Measurements from ENCODE around the gene IL23R. TPM values are rescaled to one million over a fixed set of nuclear protein-coding genes. Genes with fewer than 3 reads are reported as not detected.

The IL23R gene
- total and polyA plus RNA-seq, 12 donors: 0.03 to 9.5 (median 1.9) TPM

GRCh38 chr1:67133177-67133576, 33.1 kb upstream of the IL23R start:
- intact Hi-C loops (cut with DNase I): no loop called here
- WGBS, 4 donors: 81 to 89% (median 83%) methylated on average over 2 of the region's 2 CpGs

DNA sequence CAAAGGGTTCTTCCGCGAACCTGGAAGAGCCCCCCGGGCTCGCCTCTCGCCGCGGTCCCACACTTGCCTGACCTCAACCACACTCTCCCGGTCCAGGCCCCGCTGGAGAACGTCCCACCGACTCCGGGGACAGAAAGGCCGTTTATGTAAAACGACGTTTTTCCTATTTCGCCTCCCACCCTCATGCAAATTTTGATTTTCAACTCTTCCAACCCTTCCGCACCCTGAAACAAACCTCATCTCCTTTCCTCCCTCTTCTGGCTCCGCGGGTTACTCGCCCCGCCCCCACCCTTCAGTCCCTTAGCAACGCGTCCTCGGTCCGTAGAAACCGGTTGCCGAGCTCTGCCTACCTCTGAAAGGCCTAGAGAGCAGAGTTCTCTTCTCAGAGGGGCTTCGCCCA, 31.6 kb upstream of the IL23R start, which contains the start of gene C1orf141:
C1orf141 (minus strand) TSS at position 276 of the 400 bp plus-strand sequence. CDS start 7,730 bp downstream, outside the sequence.
- Histone ChIP-seq H3K9me3 (replicated peaks in 1 of 3) (no peaks in the 10 kb centered on the region), H3K27ac (no peak within 1 kb of the TSS), H3K27me3 (no peaks in the 10 kb centered on the region), H3K36me3 (replicated peaks in 1 of 2) (no peaks in the 10 kb centered on the region), H3K4me1 (replicated peaks in 1 of 2) (peaks cover 8% of the 10 kb centered on the region in 2 donors), H3K4me3 (peak within 1 kb of the TSS in 1 of 4 donors; percentile 44)
- peak in 2 of 7 donors; percentile 19 to 21 for DNase-seq
- TF ChIP-seq POLR2A (IDR thresholded peaks at IDR 0.05): no peak
- no peak for TF ChIP-seq CTCF (IDR thresholded peaks at IDR 0.05)
- WGBS, 4 donors: 16 to 39% (median 19%) methylated on average over 27 to 28 of the region's 28 CpGs
- intact Hi-C loops (cut with DNase I): no loop called here

More at GRCh38 chr1:67133177-67133576, 33.1 kb upstream of the IL23R start:
- Histone ChIP-seq H3K9me3 (replicated peaks in 1 of 3) (no peaks in the 10 kb centered on the region), H3K4me3 (no peak overlapping the region), H3K27ac (no peak overlapping the region), H3K4me1 (replicated peaks in 1 of 2) (peaks cover 8% of the 10 kb centered on the region in 2 donors), H3K27me3 (no peaks in the 10 kb centered on the region), H3K36me3 (replicated peaks in 1 of 2) (no peaks in the 10 kb centered on the region)
- TF ChIP-seq CTCF (IDR thresholded peaks at IDR 0.05) (no peak), POLR2A (IDR thresholded peaks at IDR 0.05) (no peak)
- no peak for DNase-seq

GRCh38 chr1:67135354-67135753, 30.9 kb upstream of the IL23R start:
- no peak for TF ChIP-seq POLR2A (IDR thresholded peaks at IDR 0.05)
- TF ChIP-seq CTCF (IDR thresholded peaks at IDR 0.05): no peak
- Histone ChIP-seq H3K36me3 (replicated peaks in 1 of 2) (no peaks in the 10 kb centered on the region), H3K9me3 (replicated peaks in 1 of 3) (no peaks in the 10 kb centered on the region), H3K27ac (no peak overlapping the region), H3K27me3 (no peaks in the 10 kb centered on the region), H3K4me1 (replicated peaks in 1 of 2) (peaks cover 8% of the 10 kb centered on the region in 2 donors), H3K4me3 (no peak overlapping the region)
- intact Hi-C loops (cut with DNase I): no loop called here
- WGBS, 4 donors: 36 to 42% (median 39%) methylated on average over 2 of the region's 2 CpGs
- DNase-seq: no peak

- intact Hi-C loops (cut with DNase I): no loop called here
- WGBS, 4 donors: 68 to 87% (median 81%) methylated on average over 4 of the region's 4 CpGs
- H3K27ac ChIP-seq: no peak overlapping the region
Observed at GRCh38 chr1:67137307-67137753, 28.9 kb upstream of the IL23R start.

More at GRCh38 chr1:67137307-67137753, 28.9 kb upstream of the IL23R start:
- H3K36me3 ChIP-seq (replicated peaks in 1 of 2): no peaks in the 10 kb centered on the region
- no peak for DNase-seq
- H3K9me3 ChIP-seq (replicated peaks in 1 of 3): no peaks in the 10 kb centered on the region
- H3K27me3 ChIP-seq: no peaks in the 10 kb centered on the region
- peaks cover 12 to 13% of the 10 kb centered on the region in 2 donors for H3K4me1 ChIP-seq (replicated peaks in 1 of 2)
- H3K4me3 ChIP-seq: no peak overlapping the region
- TF ChIP-seq CTCF (IDR thresholded peaks at IDR 0.05) (no peak), POLR2A (IDR thresholded peaks at IDR 0.05) (no peak)

All from adrenal gland (tissue), 12 donors.